Endodermal cell (in vitro differentiated cells): Measurements from ENCODE around the gene HAGH. TPM values are rescaled to one million over a fixed set of nuclear protein-coding genes. Genes with fewer than 3 reads are reported as not detected.
A peak's percentile ranks its signal among the peaks of the same experiment; 100 is the strongest.

Experiments used
- DNase-seq: peaks from one replicate; pipeline ENCODE4 v3.0.0-alpha.2; 2017
- H3K27ac ChIP-seq: 2 replicates; pipeline ENCODE4 v1.5.1; 2013; ENCODE audit warnings: mild to moderate bottlenecking, low read depth, low read length, moderate library complexity
- H3K27me3 ChIP-seq: 2 replicates; pipeline ENCODE4 v1.6.1; 2013; ENCODE audit warnings: mild to moderate bottlenecking, low read length, moderate library complexity; ENCODE audit not compliant: insufficient read depth, control insufficient read depth, poor library complexity, severe bottlenecking
- H3K36me3 ChIP-seq: 2 replicates; pipeline ENCODE4 v1.7.0; 2013; ENCODE audit warnings: mild to moderate bottlenecking, low read length, moderate library complexity; ENCODE audit not compliant: control insufficient read depth, insufficient read depth
- H3K4me1 ChIP-seq: one replicate; pipeline ENCODE4 v1.7.0; 2013; ENCODE audit warnings: low read length; ENCODE audit not compliant: control insufficient read depth, insufficient read depth
- H3K4me3 ChIP-seq: 2 replicates; pipeline ENCODE4 v1.5.1; 2013; ENCODE audit warnings: mild to moderate bottlenecking, low read length, moderate library complexity
- H3K9ac ChIP-seq: 2 replicates; pipeline ENCODE4 v1.6.1; 2013; ENCODE audit warnings: mild to moderate bottlenecking, low read length, moderate library complexity; ENCODE audit not compliant: poor library complexity, severe bottlenecking; ENCODE audit errors: extremely low read depth
- H3K9me3 ChIP-seq: 2 replicates; pipeline ENCODE4 v1.6.1; 2013; ENCODE audit warnings: mild to moderate bottlenecking, low read length, moderate library complexity; ENCODE audit not compliant: control insufficient read depth
- H3K27ac Mint-ChIP-seq: 2 replicates; pipeline ENCODE4 v1.8.0; 2020; ENCODE audit warnings: mixed read lengths
- H3K27me3 Mint-ChIP-seq: 2 replicates; pipeline ENCODE4 v1.8.0; 2021; ENCODE audit warnings: mild to moderate bottlenecking, mixed read lengths; ENCODE audit not compliant: insufficient read depth
- H3K36me3 Mint-ChIP-seq: 2 replicates; pipeline ENCODE4 v1.8.0; 2020; ENCODE audit warnings: low read depth, mixed read lengths
- H3K4me1 Mint-ChIP-seq: 2 replicates; pipeline ENCODE4 v1.8.0; 2020; ENCODE audit warnings: mixed read lengths
- H3K4me3 Mint-ChIP-seq: 2 replicates; pipeline ENCODE4 v1.8.0; 2020; ENCODE audit warnings: mild to moderate bottlenecking, moderate library complexity, mixed read lengths
- H3K9me3 Mint-ChIP-seq: 2 replicates; pipeline ENCODE4 v1.8.0; 2020; ENCODE audit warnings: mild to moderate bottlenecking, mixed read lengths
- CTCF ChIP-seq: fragments of 200-600 bp; sonication (generic); conservative IDR thresholded peaks from 2 replicates; pipeline ENCODE4 v1.5.0; 2021; ENCODE audit warnings: antibody characterized with exemption, mild to moderate bottlenecking
- WGBS, 2 experiments: methylation state at CpG; one replicate each; pipeline versions ENCODE4 v1.1.5 to v1.1.7; 2013; ENCODE audit warnings: missing lambda C conversion rate in 2 of 2, mixed read lengths in 1 of 2; ENCODE audit not compliant: insufficient coverage in 1 of 2, insufficient read length in 1 of 2; 5-methylcytosine and 5-hydroxymethylcytosine counted together
- total RNA-seq, 2 donors: library from RNA; stranded (reverse); fragmentation: NEBNext Ultra II Directional in 1 of 2; extraction: Animal tissue kit (Norgen Biotek cat#: 25700) in 1 of 2; gene quantifications; 2 replicates in 1 of 2; 3 replicates in 1 of 2; pipeline ENCODE4 v1.2.1, GENCODE V29; 2021

The HAGH gene
- total RNA-seq, 2 donors from 2014 or later, result 47.8 to 52.9 TPM

GRCh38 chr16:1794221-1794871, 32.3 kb downstream of the HAGH start:
- H3K36me3 Mint-ChIP-seq, result peaks cover 18% of the 10 kb centered on the region
- H3K9me3 Mint-ChIP-seq, result peaks cover 34% of the 10 kb centered on the region
- H3K27ac Mint-ChIP-seq, result no peak overlapping the region
- Histone ChIP-seq H3K27me3 (no peaks in the 10 kb centered on the region), H3K4me3 (no peak overlapping the region), H3K9ac (no peak overlapping the region), H3K9me3 (peaks cover 18% of the 10 kb centered on the region), H3K36me3 (no peaks in the 10 kb centered on the region), H3K27ac (no peak overlapping the region), H3K4me1 (no peaks in the 10 kb centered on the region)
- 89 to 92% methylated on average over 6 to 18 of the region's 18 CpGs for WGBS, 2 experiments
- H3K4me1 Mint-ChIP-seq, result no peaks in the 10 kb centered on the region
- no peak overlapping the region for H3K4me3 Mint-ChIP-seq
- H3K27me3 Mint-ChIP-seq, result no peaks in the 10 kb centered on the region
- DNase-seq, result peak; percentile 40
- TF ChIP-seq CTCF, result no peak

- H3K27me3 Mint-ChIP-seq, result no peaks in the 10 kb centered on the region
- whole genome bisulfite sequencing, 2 experiments, result 90 to 93% methylated on average over 6 to 28 of the region's 28 CpGs
- no peaks in the 10 kb centered on the region for H3K27me3 ChIP-seq
- no peak within 1 kb of the TSS for H3K9ac ChIP-seq
- no peak within 1 kb of the TSS for H3K4me3 Mint-ChIP-seq
- H3K9me3 ChIP-seq, result peaks cover 12% of the 10 kb centered on the region
- no peak for TF ChIP-seq CTCF
- peaks cover 15% of the 10 kb centered on the region for H3K36me3 Mint-ChIP-seq
- H3K36me3 ChIP-seq, result no peaks in the 10 kb centered on the region
- no peaks in the 10 kb centered on the region for H3K4me1 Mint-ChIP-seq
- H3K4me3 ChIP-seq, result no peak within 1 kb of the TSS
- H3K27ac Mint-ChIP-seq, result no peak within 1 kb of the TSS
- no peak within 1 kb of the TSS for H3K27ac ChIP-seq
- no peaks in the 10 kb centered on the region for H3K4me1 ChIP-seq
- no peak for DNase-seq
- H3K9me3 Mint-ChIP-seq, result peaks cover 27% of the 10 kb centered on the region
These were observed 32.9 kb downstream of the HAGH start, which contains the start of gene IGFALS for GRCh38 chr16:1793578-1794220. Gene IGFALS (minus strand): TSS chr16:1793705. CDS start chr16:1793652, 53 bp downstream.

- peaks cover 20% of the 10 kb centered on the region for H3K9me3 Mint-ChIP-seq
- Histone ChIP-seq H3K9me3 (peaks cover 6% of the 10 kb centered on the region), H3K4me3 (no peak overlapping the region), H3K4me1 (no peaks in the 10 kb centered on the region), H3K27me3 (no peaks in the 10 kb centered on the region), H3K36me3 (no peaks in the 10 kb centered on the region), H3K9ac (no peak overlapping the region), H3K27ac (no peak overlapping the region)
- DNase-seq, result peak; percentile 38
- WGBS, 2 experiments, result 93 to 95% methylated on average over 22 to 33 of the region's 33 CpGs
- no peaks in the 10 kb centered on the region for H3K27me3 Mint-ChIP-seq
- no peaks in the 10 kb centered on the region for H3K4me1 Mint-ChIP-seq
- no peak for TF ChIP-seq CTCF
- no peak overlapping the region for H3K4me3 Mint-ChIP-seq
- peaks cover 13% of the 10 kb centered on the region for H3K36me3 Mint-ChIP-seq
- H3K27ac Mint-ChIP-seq, result no peak overlapping the region
These were observed 33.6 kb downstream of the HAGH start for GRCh38 chr16:1792836-1793577.
